ENCODE measurements around the gene UCK2. TPM values are rescaled to one million over a fixed set of nuclear protein-coding genes. Genes with fewer than 3 reads are reported as not detected.

Gene UCK2
- total RNA-seq, 1 experiment from 2014 or later = 67.2 TPM

DNA sequence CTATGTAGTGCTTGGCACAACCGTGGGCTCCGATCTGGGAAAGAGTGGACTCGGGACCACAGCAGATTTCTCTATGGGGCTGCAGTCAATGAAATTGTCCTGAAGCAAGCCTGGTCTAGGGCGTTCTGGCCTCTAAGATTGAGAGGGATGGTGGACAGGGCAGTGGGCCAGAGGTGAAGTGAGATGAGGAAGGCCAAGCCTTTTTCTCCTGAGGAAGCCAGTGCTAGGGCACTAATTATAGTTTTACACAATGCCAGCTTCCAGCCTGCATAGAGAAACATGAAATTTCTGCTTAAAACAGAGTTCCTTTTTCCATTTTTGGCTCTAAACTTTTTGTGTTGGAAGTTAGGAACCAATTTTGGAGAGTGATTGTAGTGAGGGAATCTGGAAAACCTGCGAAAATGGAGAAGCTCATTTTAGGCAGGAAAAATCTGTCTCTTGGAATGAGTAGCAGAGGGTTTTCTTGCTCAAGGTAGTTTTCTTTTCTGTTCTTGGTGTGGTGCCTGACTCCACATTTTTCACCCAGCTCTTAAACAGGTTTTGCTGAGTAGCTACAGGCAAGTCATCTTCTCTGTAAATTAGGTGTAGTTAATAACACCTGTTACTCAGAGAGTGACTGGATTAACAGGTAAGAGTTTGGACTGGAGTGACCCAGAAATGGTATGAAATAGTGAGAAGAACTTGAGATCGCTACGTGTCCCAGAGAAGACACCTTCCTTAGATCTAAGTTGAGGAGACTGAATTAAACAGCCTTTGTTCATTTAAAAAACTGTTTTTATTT is 22.1 kb downstream of the UCK2 start:
- no peak for DNase-seq
- CTCF ChIA-PET = no interaction called here
- Histone ChIP-seq H3K4me1 (peaks cover 10% of the 10 kb centered on the region), H3K4me3 (ENCODE audit: low read depth, low read length) (no peak overlapping the region), H3K9me3 (no peaks in the 10 kb centered on the region), H3K36me3 (ENCODE audit: control insufficient read depth, insufficient read depth, low read length) (no peaks in the 10 kb centered on the region), H3K27me3 (replicated peaks; ENCODE audit: control insufficient read depth, insufficient read depth, low read length) (no peaks in the 10 kb centered on the region)
- no peaks in the 10 kb centered on the region for H3K27me3 Mint-ChIP-seq (ENCODE audit: insufficient read depth, unreplicated experiment)
- no peaks in the 10 kb centered on the region for H3K36me3 Mint-ChIP-seq (ENCODE audit: insufficient read depth, unreplicated experiment)
- TF ChIP-seq, protein P1, sequence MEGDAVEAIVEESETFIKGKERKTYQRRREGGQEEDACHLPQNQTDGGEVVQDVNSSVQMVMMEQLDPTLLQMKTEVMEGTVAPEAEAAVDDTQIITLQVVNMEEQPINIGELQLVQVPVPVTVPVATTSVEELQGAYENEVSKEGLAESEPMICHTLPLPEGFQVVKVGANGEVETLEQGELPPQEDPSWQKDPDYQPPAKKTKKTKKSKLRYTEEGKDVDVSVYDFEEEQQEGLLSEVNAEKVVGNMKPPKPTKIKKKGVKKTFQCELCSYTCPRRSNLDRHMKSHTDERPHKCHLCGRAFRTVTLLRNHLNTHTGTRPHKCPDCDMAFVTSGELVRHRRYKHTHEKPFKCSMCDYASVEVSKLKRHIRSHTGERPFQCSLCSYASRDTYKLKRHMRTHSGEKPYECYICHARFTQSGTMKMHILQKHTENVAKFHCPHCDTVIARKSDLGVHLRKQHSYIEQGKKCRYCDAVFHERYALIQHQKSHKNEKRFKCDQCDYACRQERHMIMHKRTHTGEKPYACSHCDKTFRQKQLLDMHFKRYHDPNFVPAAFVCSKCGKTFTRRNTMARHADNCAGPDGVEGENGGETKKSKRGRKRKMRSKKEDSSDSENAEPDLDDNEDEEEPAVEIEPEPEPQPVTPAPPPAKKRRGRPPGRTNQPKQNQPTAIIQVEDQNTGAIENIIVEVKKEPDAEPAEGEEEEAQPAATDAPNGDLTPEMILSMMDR (IDR thresholded peaks at IDR 0.05; ENCODE audit: insufficient read depth in 1 of 2, low read depth in 1 of 2, low read length in 1 of 2, severe bottlenecking in 1 of 2, unreplicated experiment in 1 of 2) = no peak
- H3K4me3 Mint-ChIP-seq (ENCODE audit: unreplicated experiment) = no peak overlapping the region
- POLR2A ChIA-PET = no interaction called here
- intact Hi-C loops (cut with micrococcal nuclease; ENCODE audit: unreplicated experiment) = no loop called here
- BruUV-seq (replicated peaks) = no TSS peak
- no peak overlapping the region for H3K27ac Mint-ChIP-seq (ENCODE audit: unreplicated experiment)
- no peaks in the 10 kb centered on the region for H3K9me3 Mint-ChIP-seq (ENCODE audit: unreplicated experiment)
- peaks cover 30% of the 10 kb centered on the region for H3K4me1 Mint-ChIP-seq (ENCODE audit: low read depth, unreplicated experiment)

DNA sequence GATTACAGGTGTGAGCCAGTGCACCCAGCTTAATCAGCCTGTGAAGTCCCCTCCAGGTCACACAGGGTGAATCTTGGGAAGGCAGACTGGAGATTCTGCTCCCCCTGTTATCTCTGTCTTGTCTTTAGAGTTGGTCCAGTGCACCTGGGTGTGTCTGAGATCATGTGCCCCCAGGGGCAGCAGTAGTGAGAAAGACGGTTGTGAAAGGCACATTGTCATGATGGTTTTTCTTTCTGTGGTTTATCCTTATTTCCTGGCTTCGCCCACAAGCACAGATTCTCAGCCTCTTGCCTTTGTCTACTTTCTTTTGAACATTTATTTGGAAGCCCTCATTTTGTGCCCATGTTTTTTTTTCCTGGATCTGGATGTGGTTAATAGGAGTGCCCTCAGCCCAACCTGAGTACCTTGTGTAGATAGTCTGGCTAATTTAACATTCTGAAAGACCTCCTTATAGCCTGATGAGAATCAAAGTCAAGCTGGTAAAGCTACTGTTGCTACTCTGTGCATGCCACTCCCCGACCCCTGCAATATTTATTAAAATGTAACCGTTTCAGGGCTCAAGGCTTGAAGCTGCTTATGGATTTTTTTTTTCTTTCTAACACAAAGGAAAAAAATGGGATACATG is 23.7 kb downstream of the UCK2 start:
- BruUV-seq (replicated peaks) = no TSS peak
- peaks cover 34% of the 10 kb centered on the region for H3K4me1 Mint-ChIP-seq (ENCODE audit: low read depth, unreplicated experiment)
- H3K4me3 Mint-ChIP-seq (ENCODE audit: unreplicated experiment) = no peak overlapping the region
- Histone ChIP-seq H3K4me3 (ENCODE audit: low read depth, low read length) (no peak overlapping the region), H3K27me3 (replicated peaks; ENCODE audit: control insufficient read depth, insufficient read depth, low read length) (no peaks in the 10 kb centered on the region), H3K36me3 (ENCODE audit: control insufficient read depth, insufficient read depth, low read length) (no peaks in the 10 kb centered on the region), H3K4me1 (peaks cover 13% of the 10 kb centered on the region), H3K9me3 (no peaks in the 10 kb centered on the region)
- DNase-seq = no peak
- POLR2A ChIA-PET = no interaction called here
- H3K27ac Mint-ChIP-seq (ENCODE audit: unreplicated experiment) = no peak overlapping the region
- H3K9me3 Mint-ChIP-seq (ENCODE audit: unreplicated experiment) = no peaks in the 10 kb centered on the region
- H3K36me3 Mint-ChIP-seq (ENCODE audit: insufficient read depth, unreplicated experiment) = no peaks in the 10 kb centered on the region
- intact Hi-C loops (cut with micrococcal nuclease; ENCODE audit: unreplicated experiment) = no loop called here
- TF ChIP-seq, protein P1 (IDR thresholded peaks at IDR 0.05; ENCODE audit: insufficient read depth in 1 of 2, low read depth in 1 of 2, low read length in 1 of 2, severe bottlenecking in 1 of 2, unreplicated experiment in 1 of 2) = no peak
- no peaks in the 10 kb centered on the region for H3K27me3 Mint-ChIP-seq (ENCODE audit: insufficient read depth, unreplicated experiment)
- CTCF ChIA-PET = no interaction called here

DNA sequence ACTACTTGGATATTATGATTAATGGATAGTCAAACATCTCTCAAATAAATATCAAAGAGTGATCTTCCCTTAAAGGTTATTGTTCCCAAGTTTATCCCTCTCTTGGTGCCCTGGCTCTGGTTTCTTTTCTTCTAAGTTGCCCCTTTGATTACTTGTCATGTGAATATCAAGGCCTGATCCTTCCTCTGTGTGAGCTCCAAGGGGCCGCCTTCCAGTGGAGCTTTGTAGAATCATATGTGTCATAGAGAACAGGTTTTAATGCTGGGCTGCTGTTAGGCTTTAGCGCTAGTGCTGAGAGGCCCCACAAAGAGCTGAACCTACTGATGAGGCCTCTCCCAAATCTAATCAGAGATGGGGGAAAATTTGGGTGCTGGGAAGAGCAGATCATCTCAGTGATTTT is 25.5 kb downstream of the UCK2 start:
- Mint-ChIP-seq H3K27ac (ENCODE audit: unreplicated experiment) (no peak overlapping the region), H3K9me3 (ENCODE audit: unreplicated experiment) (no peaks in the 10 kb centered on the region), H3K4me3 (ENCODE audit: unreplicated experiment) (no peak overlapping the region), H3K36me3 (ENCODE audit: insufficient read depth, unreplicated experiment) (no peaks in the 10 kb centered on the region), H3K27me3 (ENCODE audit: insufficient read depth, unreplicated experiment) (no peaks in the 10 kb centered on the region), H3K4me1 (ENCODE audit: low read depth, unreplicated experiment) (peaks cover 43% of the 10 kb centered on the region)
- intact Hi-C loops (cut with micrococcal nuclease; ENCODE audit: unreplicated experiment) = no loop called here
- no peak for DNase-seq
- no peaks in the 10 kb centered on the region for H3K9me3 ChIP-seq
- H3K36me3 ChIP-seq (ENCODE audit: control insufficient read depth, insufficient read depth, low read length) = no peaks in the 10 kb centered on the region
- H3K4me3 ChIP-seq (ENCODE audit: low read depth, low read length) = no peak overlapping the region
- CTCF ChIA-PET = no interaction called here
- POLR2A ChIA-PET = no interaction called here
- TF ChIP-seq, protein P1 (IDR thresholded peaks at IDR 0.05; ENCODE audit: insufficient read depth in 1 of 2, low read depth in 1 of 2, low read length in 1 of 2, severe bottlenecking in 1 of 2, unreplicated experiment in 1 of 2) = no peak
- no peaks in the 10 kb centered on the region for H3K27me3 ChIP-seq (replicated peaks; ENCODE audit: control insufficient read depth, insufficient read depth, low read length)
- BruUV-seq (replicated peaks) = no TSS peak
- H3K4me1 ChIP-seq = peaks cover 29% of the 10 kb centered on the region
